SK-N-SH (cell line): ENCODE results near the gene FTO. TPM values are rescaled to one million over a fixed set of nuclear protein-coding genes. Genes with fewer than 3 reads are reported as not detected.

Experiments
- CTCF ChIA-PET: fragments of 300-600, 350-600 bp; formaldehyde crosslinking; extraction: SDS; loops from one replicate; lab custom pipeline; 2021; lab: Yijun Ruan, JAX
- POLR2A ChIA-PET: fragments of 350-600 bp; sonication (Branson Sonifier 250); formaldehyde crosslinking; extraction: SDS; loops from one replicate; lab custom pipeline; 2020; ENCODE audit warnings: antibody characterized with exemption, inconsistent platforms; lab: Yijun Ruan, JAX
- DNase-seq: peaks from one replicate; pipeline ENCODE4 v3.0.0; 2012
- H2AFZ ChIP-seq: fragments of 200-600 bp; sonication (generic); 2 replicates; pipeline ENCODE4 v1.8.1; 2016; ENCODE audit warnings: antibody characterized with exemption, mild to moderate bottlenecking, low read depth
- H3F3A ChIP-seq: fragments of 200-600 bp; sonication (generic); replicated peaks from 2 replicates; pipeline ENCODE3; 2016; ENCODE audit warnings: antibody characterized with exemption, mild to moderate bottlenecking; ENCODE audit not compliant: insufficient read depth
- H3K27ac ChIP-seq, 2 experiments: fragments of 200-500 bp in 1 of 2; fragments of 200-600 bp in 1 of 2; sonication (Bioruptor generic) in 1 of 2; sonication (generic), shearing (Covaris generic) in 1 of 2; 2 replicates each; pipeline versions ENCODE4 v1.5.1 to v1.6.1; 2014 to 2016; ENCODE audit warnings: low read depth in 2 of 2, inconsistent platforms in 1 of 2, low read length in 1 of 2, mild to moderate bottlenecking in 1 of 2, mixed read lengths in 1 of 2
- H3K27me3 ChIP-seq: fragments of 200-600 bp; sonication (generic), shearing (Covaris generic); 2 replicates; pipeline ENCODE4 v1.6.1; 2016; ENCODE audit warnings: mixed run types; ENCODE audit not compliant: insufficient read depth
- H3K36me3 ChIP-seq, 2 experiments: fragments of 200-500 bp in 1 of 2; fragments of 200-600 bp in 1 of 2; sonication (Bioruptor generic) in 1 of 2; sonication (generic) in 1 of 2; replicated peaks in 1 of 2; 2 replicates each; pipeline versions ENCODE3 to v1.5.1; 2014 to 2016; ENCODE audit warnings: low read length in 1 of 2, mild to moderate bottlenecking in 1 of 2; ENCODE audit not compliant: insufficient read depth in 2 of 2, control insufficient read depth in 1 of 2
- H3K4me1 ChIP-seq, 2 experiments: fragments of 200-500 bp in 1 of 2; fragments of 200-600 bp in 1 of 2; sonication (Bioruptor generic) in 1 of 2; sonication (generic), shearing (Covaris generic) in 1 of 2; 2 replicates each; pipeline versions ENCODE4 v1.5.1 to v1.6.1; 2014 to 2016; ENCODE audit warnings: low read depth in 1 of 2, low read length in 1 of 2, mixed run types in 1 of 2; ENCODE audit not compliant: insufficient read depth in 2 of 2, control insufficient read depth in 1 of 2
- H3K4me2 ChIP-seq: fragments of 200-600 bp; sonication (generic), shearing (Covaris generic); 2 replicates; pipeline ENCODE4 v1.6.1; 2017; ENCODE audit warnings: mixed run types
- H3K4me3 ChIP-seq, 2 experiments: fragments of 200-500 bp in 1 of 2; fragments of 200-600 bp in 1 of 2; sonication (Bioruptor generic) in 1 of 2; sonication (generic), shearing (Covaris generic) in 1 of 2; 2 replicates each; pipeline versions ENCODE4 v1.5.1 to v1.8.1; 2014 to 2016; ENCODE audit warnings: low read depth in 2 of 2, inconsistent platforms in 1 of 2, low read length in 1 of 2, mild to moderate bottlenecking in 1 of 2, mixed read lengths in 1 of 2, moderate library complexity in 1 of 2
- H3K79me2 ChIP-seq: fragments of 200-600 bp; sonication (generic); 2 replicates; pipeline ENCODE4 v1.8.1; 2017; ENCODE audit warnings: mild to moderate bottlenecking; ENCODE audit not compliant: insufficient read depth
- H3K9ac ChIP-seq: fragments of 200-600 bp; sonication (generic); 2 replicates; pipeline ENCODE4 v1.6.1; 2017; ENCODE audit warnings: mixed run types
- H3K9me2 ChIP-seq: fragments of 200-600 bp; sonication (generic); 2 replicates; pipeline ENCODE4 v1.6.1; 2017; ENCODE audit warnings: mixed run types
- H3K9me3 ChIP-seq: fragments of 200-600 bp; sonication (generic); 2 replicates; pipeline ENCODE4 v1.6.1; 2017; ENCODE audit warnings: mixed run types, mild to moderate bottlenecking, moderate library complexity
- H4K20me1 ChIP-seq: fragments of 200-600 bp; sonication (generic); 2 replicates; pipeline ENCODE4 v1.6.1; 2017; ENCODE audit warnings: mild to moderate bottlenecking, mixed run types; ENCODE audit not compliant: insufficient read depth
- CTCF ChIP-seq: fragments of 200-600 bp; sonication (generic); IDR thresholded peaks from 2 replicates; pipeline ENCODE4 v1.6.1; 2017; ENCODE audit warnings: antibody characterized with exemption, mild to moderate bottlenecking, moderate library complexity
- ELF1 ChIP-seq: IDR thresholded peaks from 2 replicates; pipeline ENCODE4 v1.4.0; 2012
- EP300 ChIP-seq, 2 experiments: IDR thresholded peaks; 2 replicates each; pipeline versions ENCODE4 v1.4.0 to v1.6.1; 2012; ENCODE audit warnings: borderline replicate concordance in 1 of 2, low read depth in 1 of 2, low read length in 1 of 2
- GABPA ChIP-seq: IDR thresholded peaks from 2 replicates; pipeline ENCODE4 v1.4.0; 2012; ENCODE audit warnings: low read depth, mild to moderate bottlenecking
- JUND ChIP-seq: IDR thresholded peaks from 2 replicates; pipeline ENCODE4 v1.4.0; 2012
- MEF2A ChIP-seq: IDR thresholded peaks from 2 replicates; pipeline ENCODE4 v1.4.0; 2012; ENCODE audit warnings: low read depth, borderline replicate concordance
- MXI1 ChIP-seq: IDR thresholded peaks from 2 replicates; pipeline ENCODE4 v1.6.1; 2012; ENCODE audit warnings: mild to moderate bottlenecking, low read depth, low read length, improper control_type of control experiment
- NRF1 ChIP-seq: IDR thresholded peaks from 2 replicates; pipeline ENCODE4 v1.6.1; 2012; ENCODE audit warnings: low read depth, mild to moderate bottlenecking, low read length
- RAD21 ChIP-seq: IDR thresholded peaks from 2 replicates; pipeline ENCODE4 v1.6.1; 2012; ENCODE audit warnings: mild to moderate bottlenecking, low read length
- REST ChIP-seq: IDR thresholded peaks from 2 replicates; pipeline ENCODE4 v1.6.1; 2012; ENCODE audit warnings: mild to moderate bottlenecking, low read depth, low read length, moderate library complexity
- SIN3A ChIP-seq: IDR thresholded peaks from 2 replicates; pipeline ENCODE4 v1.6.1; 2012; ENCODE audit warnings: low read depth, mild to moderate bottlenecking, low read length, moderate library complexity, borderline replicate concordance
- SMC3 ChIP-seq: IDR thresholded peaks from 2 replicates; pipeline ENCODE4 v1.6.1; 2012; ENCODE audit warnings: low read depth, low read length, improper control_type of control experiment
- TCF12 ChIP-seq: IDR thresholded peaks from 2 replicates; pipeline ENCODE4 v1.4.0; 2012
- USF2 ChIP-seq: fragments of 150-350 bp; IDR thresholded peaks from 2 replicates; pipeline ENCODE4 v1.6.1; 2017; ENCODE audit warnings: antibody characterized with exemption, low read length, low read depth, borderline replicate concordance
- YY1 ChIP-seq: IDR thresholded peaks from 2 replicates; pipeline ENCODE4 v1.4.0; 2012; ENCODE audit warnings: low read depth, mild to moderate bottlenecking
- WGBS: methylation state at CpG from one replicate; pipeline ENCODE4 v1.1.6; 2017; ENCODE audit warnings: low lambda C conversion rate; 5-methylcytosine and 5-hydroxymethylcytosine counted together
- polyA plus RNA-seq, 3 experiments: library from polyadenylated mRNA; depleted of rRNA; stranded (reverse); fragments of >200 nt; gene quantifications; 2 replicates each; pipeline ENCODE4 v1.2.3, GENCODE V29; 2012
- TF ChIP-seq, protein P1 (sequence below): IDR thresholded peaks from 2 replicates; pipeline ENCODE4; 2012
- TF ChIP-seq, protein P2 (sequence below): IDR thresholded peaks from 2 replicates; pipeline ENCODE4 v1.4.0; 2012; ENCODE audit warnings: low read depth, borderline replicate concordance

The FTO gene
- polyA plus RNA-seq, 1 of the 3 experiments (the other 2 are of a cell fraction) = 41.2 TPM

GRCh38 chr16:53768167-53768566, 64.2 kb downstream of the FTO start:
- H3K36me3 ChIP-seq = no peaks in the 10 kb centered on the region
- no peaks in the 10 kb centered on the region for H3K27me3 ChIP-seq
- ChIA-PET POLR2A (no interaction called here), CTCF (interaction anchor here (0.9 to 1.3 kb wide), 2 partner anchors 11 to 12 kb away, joined by 3 read pairs; no protein-coding TSS in a partner anchor)
- no peak overlapping the region for H2AFZ ChIP-seq
- no peak overlapping the region for H3K9ac ChIP-seq
- peak overlapping the region; percentile 59 to 71; a peak in 3 of 4 replicates for H3K27ac ChIP-seq
- H3K9me3 ChIP-seq = no peaks in the 10 kb centered on the region
- no peak for DNase-seq
- no peak overlapping the region for H3K4me3 ChIP-seq
- H4K20me1 ChIP-seq = peaks cover 21% of the 10 kb centered on the region
- H3K4me1 ChIP-seq = peaks cover 8 to 30% of the 10 kb centered on the region in 2 experiments
- H3K9me2 ChIP-seq = no peaks in the 10 kb centered on the region
- WGBS = 63% methylated on average over 4 of the region's 4 CpGs
- TF ChIP-seq, protein P1, sequence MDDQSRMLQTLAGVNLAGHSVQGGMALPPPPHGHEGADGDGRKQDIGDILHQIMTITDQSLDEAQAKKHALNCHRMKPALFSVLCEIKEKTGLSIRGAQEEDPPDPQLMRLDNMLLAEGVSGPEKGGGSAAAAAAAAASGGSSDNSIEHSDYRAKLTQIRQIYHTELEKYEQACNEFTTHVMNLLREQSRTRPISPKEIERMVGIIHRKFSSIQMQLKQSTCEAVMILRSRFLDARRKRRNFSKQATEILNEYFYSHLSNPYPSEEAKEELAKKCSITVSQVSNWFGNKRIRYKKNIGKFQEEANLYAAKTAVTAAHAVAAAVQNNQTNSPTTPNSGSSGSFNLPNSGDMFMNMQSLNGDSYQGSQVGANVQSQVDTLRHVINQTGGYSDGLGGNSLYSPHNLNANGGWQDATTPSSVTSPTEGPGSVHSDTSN = no peak
- TF ChIP-seq RAD21 (no peak), SMC3 (no peak), ELF1 (no peak), USF2 (no peak), JUND (no peak), CTCF (no peak), MXI1 (no peak), TCF12 (no peak), EP300 (IDR thresholded peaks at IDR 0.05; ENCODE audit: borderline replicate concordance in 1 of 2, low read depth in 1 of 2, low read length in 1 of 2) (no peak), GABPA (no peak), NRF1 (no peak), REST (no peak), SIN3A (no peak), MEF2A (no peak), YY1 (no peak)
- TF ChIP-seq, protein P2, sequence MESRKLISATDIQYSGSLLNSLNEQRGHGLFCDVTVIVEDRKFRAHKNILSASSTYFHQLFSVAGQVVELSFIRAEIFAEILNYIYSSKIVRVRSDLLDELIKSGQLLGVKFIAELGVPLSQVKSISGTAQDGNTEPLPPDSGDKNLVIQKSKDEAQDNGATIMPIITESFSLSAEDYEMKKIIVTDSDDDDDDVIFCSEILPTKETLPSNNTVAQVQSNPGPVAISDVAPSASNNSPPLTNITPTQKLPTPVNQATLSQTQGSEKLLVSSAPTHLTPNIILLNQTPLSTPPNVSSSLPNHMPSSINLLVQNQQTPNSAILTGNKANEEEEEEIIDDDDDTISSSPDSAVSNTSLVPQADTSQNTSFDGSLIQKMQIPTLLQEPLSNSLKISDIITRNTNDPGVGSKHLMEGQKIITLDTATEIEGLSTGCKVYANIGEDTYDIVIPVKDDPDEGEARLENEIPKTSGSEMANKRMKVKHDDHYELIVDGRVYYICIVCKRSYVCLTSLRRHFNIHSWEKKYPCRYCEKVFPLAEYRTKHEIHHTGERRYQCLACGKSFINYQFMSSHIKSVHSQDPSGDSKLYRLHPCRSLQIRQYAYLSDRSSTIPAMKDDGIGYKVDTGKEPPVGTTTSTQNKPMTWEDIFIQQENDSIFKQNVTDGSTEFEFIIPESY = no peak
- peaks cover 11% of the 10 kb centered on the region for H3F3A ChIP-seq
- H3K79me2 ChIP-seq = peaks cover 19% of the 10 kb centered on the region; the same call in 1 of the 2 replicates
- H3K4me2 ChIP-seq = peak overlapping the region; percentile 57; the same call in 1 of the 2 replicates
